Hepatocyte (in vitro differentiated cells): ENCODE results near the gene MINDY4. TPM values are rescaled to one million over a fixed set of nuclear protein-coding genes. Genes with fewer than 3 reads are reported as not detected.

Source experiments
- DNase-seq: peaks from one replicate; pipeline ENCODE4 v3.0.0-alpha.2; 2016; ENCODE audit warnings: low spot score
- H2AFZ ChIP-seq: fragments of 200-600 bp; sonication (generic); 2 replicates; pipeline ENCODE4 v1.6.0; 2016; ENCODE audit warnings: antibody characterized with exemption, mild to moderate bottlenecking
- H3K27ac ChIP-seq: fragments of 200-600 bp; sonication (generic); 2 replicates; pipeline ENCODE4 v1.5.1; 2016; ENCODE audit warnings: mild to moderate bottlenecking
- H3K27me3 ChIP-seq: fragments of 200-600 bp; sonication (generic); 2 replicates; pipeline ENCODE4 v1.6.1; 2016
- H3K36me3 ChIP-seq: fragments of 200-600 bp; sonication (generic); replicated peaks from 2 replicates; pipeline ENCODE4 v1.5.1; 2016; ENCODE audit warnings: low read depth; ENCODE audit not compliant: insufficient read depth
- H3K4me1 ChIP-seq: fragments of 200-600 bp; sonication (generic); 2 replicates; pipeline ENCODE4 v1.5.1; 2016; ENCODE audit warnings: mild to moderate bottlenecking, moderate library complexity; ENCODE audit not compliant: insufficient read depth
- H3K4me2 ChIP-seq: fragments of 200-600 bp; sonication (generic); 2 replicates; pipeline ENCODE4 v1.6.0; 2016
- H3K4me3 ChIP-seq: fragments of 200-600 bp; sonication (generic); 2 replicates; pipeline ENCODE4 v1.5.1; 2016; ENCODE audit warnings: mild to moderate bottlenecking
- H3K79me2 ChIP-seq: fragments of 200-600 bp; sonication (generic); 2 replicates; pipeline ENCODE4 v1.6.0; 2017; ENCODE audit warnings: mild to moderate bottlenecking
- H3K9me2 ChIP-seq: fragments of 200-600 bp; sonication (generic); replicated peaks from 2 replicates; pipeline ENCODE4 v1.6.0; 2017; ENCODE audit warnings: mild to moderate bottlenecking; ENCODE audit not compliant: insufficient read depth
- H3K9me3 ChIP-seq: fragments of 200-600 bp; sonication (generic); 2 replicates; pipeline ENCODE4 v1.5.1; 2016; ENCODE audit warnings: low read depth, mild to moderate bottlenecking
- H4K20me1 ChIP-seq: fragments of 200-600 bp; sonication (generic); 2 replicates; pipeline ENCODE4 v1.6.0; 2016; ENCODE audit warnings: mild to moderate bottlenecking; ENCODE audit not compliant: insufficient read depth, poor library complexity, severe bottlenecking
- CTCF ChIP-seq: fragments of 200-600 bp; sonication (generic); IDR thresholded peaks from 2 replicates; pipeline ENCODE4 v1.5.1; 2016; ENCODE audit warnings: antibody characterized with exemption, mild to moderate bottlenecking; ENCODE audit not compliant: poor library complexity
- EZH2 ChIP-seq: fragments of 200-600 bp; sonication (generic); IDR thresholded peaks from 2 replicates; pipeline ENCODE4 v1.6.1; 2016; ENCODE audit warnings: antibody characterized with exemption, mild to moderate bottlenecking, borderline replicate concordance
- EZH2phosphoT487 ChIP-seq: fragments of 200-600 bp; sonication (generic); IDR thresholded peaks from one replicate; pipeline ENCODE4 v1.6.1; 2018; ENCODE audit warnings: antibody characterized with exemption, mild to moderate bottlenecking, low read depth, moderate library complexity; ENCODE audit not compliant: unreplicated experiment, severe bottlenecking
- WGBS: methylation state at CpG from one replicate; pipeline ENCODE4 v1.1.6; 2016; ENCODE audit warnings: low lambda C conversion rate; ENCODE audit errors: missing lambda C conversion rate; 5-methylcytosine and 5-hydroxymethylcytosine counted together
- polyA plus RNA-seq: library from polyadenylated mRNA; unstranded; fragments of >200 nt; fragmentation: Nextera tagmentation; extraction: Ambion mirVana; gene quantifications from 2 replicates; pipeline ENCODE4 v1.2.1, GENCODE V29; 2016
- total RNA-seq: library from RNA; depleted of rRNA; stranded (reverse); fragments of >200 nt; gene quantifications from 2 replicates; pipeline ENCODE4 v1.2.3, GENCODE V29; 2014

Gene MINDY4
- total and polyA plus RNA-seq, 2 experiments from 2014 or later: 4.4 to 6.3 TPM

GRCh38 chr7:30846378-30846777 lies 75.2 kb downstream of the MINDY4 start:
- H3K4me1 ChIP-seq: peaks cover 10% of the 10 kb centered on the region
- no peaks in the 10 kb centered on the region for H4K20me1 ChIP-seq
- no peaks in the 10 kb centered on the region for H3K36me3 ChIP-seq
- H2AFZ ChIP-seq: no peak overlapping the region
- H3K79me2 ChIP-seq: no peaks in the 10 kb centered on the region
- H3K4me3 ChIP-seq: no peak overlapping the region
- no peaks in the 10 kb centered on the region for H3K9me3 ChIP-seq
- H3K4me2 ChIP-seq: no peak overlapping the region
- H3K9me2 ChIP-seq: no peaks in the 10 kb centered on the region
- H3K27me3 ChIP-seq: no peaks in the 10 kb centered on the region
- H3K27ac ChIP-seq: no peak overlapping the region
- WGBS: 81% methylated on average over 6 of the region's 6 CpGs
- no peak for DNase-seq
- TF ChIP-seq CTCF: no peak
- no peak for TF ChIP-seq EZH2
- TF ChIP-seq EZH2phosphoT487: no peak

- Histone ChIP-seq H3K9me3 (no peaks in the 10 kb centered on the region), H3K9me2 (no peaks in the 10 kb centered on the region), H3K4me2 (no peak overlapping the region), H2AFZ (no peak overlapping the region), H3K4me1 (peaks cover 13% of the 10 kb centered on the region), H3K4me3 (no peak overlapping the region), H3K27ac (no peak overlapping the region), H4K20me1 (no peaks in the 10 kb centered on the region), H3K79me2 (no peaks in the 10 kb centered on the region), H3K27me3 (no peaks in the 10 kb centered on the region), H3K36me3 (no peaks in the 10 kb centered on the region)
- TF ChIP-seq EZH2: no peak
- no peak for TF ChIP-seq EZH2phosphoT487
- TF ChIP-seq CTCF: no peak
- DNase-seq: no peak
- 92% methylated on average over 7 of the region's 7 CpGs for WGBS
These were observed 77.1 kb downstream of the MINDY4 start for GRCh38 chr7:30848121-30848855.

DNA sequence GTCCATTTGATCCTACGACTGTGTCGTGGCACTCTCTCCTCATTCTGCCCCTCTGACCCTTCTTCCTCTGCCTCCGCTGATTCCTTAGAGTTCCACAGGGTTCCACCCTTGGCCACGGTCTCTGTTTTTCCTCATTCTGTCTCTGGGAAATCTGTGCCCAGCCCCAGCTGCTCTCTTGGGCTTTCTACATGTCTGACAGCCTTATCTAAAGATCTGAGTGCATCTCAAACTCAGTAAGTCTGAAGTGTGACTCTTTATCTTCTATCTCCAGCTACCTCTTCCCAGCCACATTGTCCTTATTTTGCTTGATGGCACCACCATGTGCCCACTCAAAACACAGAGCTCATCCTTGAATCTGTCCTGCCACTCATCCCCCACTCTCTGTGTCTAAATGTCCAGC lies 78.3 kb downstream of the MINDY4 start:
- TF ChIP-seq CTCF (no peak), EZH2 (no peak), EZH2phosphoT487 (no peak)
- no peaks in the 10 kb centered on the region for H3K9me3 ChIP-seq
- H3K4me3 ChIP-seq: no peak overlapping the region
- DNase-seq: no peak
- no peaks in the 10 kb centered on the region for H3K36me3 ChIP-seq
- WGBS: 77% methylated on average over 4 of the region's 4 CpGs
- H3K4me2 ChIP-seq: no peak overlapping the region
- no peaks in the 10 kb centered on the region for H3K9me2 ChIP-seq
- no peak overlapping the region for H2AFZ ChIP-seq
- no peaks in the 10 kb centered on the region for H3K79me2 ChIP-seq
- no peaks in the 10 kb centered on the region for H4K20me1 ChIP-seq
- peaks cover 13% of the 10 kb centered on the region for H3K4me1 ChIP-seq
- H3K27me3 ChIP-seq: no peaks in the 10 kb centered on the region
- H3K27ac ChIP-seq: no peak overlapping the region

- H3K79me2 ChIP-seq: no peaks in the 10 kb centered on the region
- H3K9me2 ChIP-seq: no peaks in the 10 kb centered on the region
- WGBS: 96% methylated on average over 17 of the region's 17 CpGs
- DNase-seq: no peak
- no peak for TF ChIP-seq EZH2phosphoT487
- TF ChIP-seq EZH2: no peak
- TF ChIP-seq CTCF: no peak
- no peak overlapping the region for H3K4me2 ChIP-seq
- no peaks in the 10 kb centered on the region for H3K9me3 ChIP-seq
- H4K20me1 ChIP-seq: no peaks in the 10 kb centered on the region
- no peak overlapping the region for H3K27ac ChIP-seq
- H3K4me3 ChIP-seq: no peak overlapping the region
- no peak overlapping the region for H2AFZ ChIP-seq
- H3K4me1 ChIP-seq: peaks cover 11% of the 10 kb centered on the region
- no peaks in the 10 kb centered on the region for H3K27me3 ChIP-seq
- H3K36me3 ChIP-seq: no peaks in the 10 kb centered on the region
These were observed 79.2 kb downstream of the MINDY4 start for GRCh38 chr7:30850426-30850825.
